CD4-positive, CD25-positive, alpha-beta regulatory T cell (primary cell): Measurements from ENCODE around the gene PPP6R2. TPM values are rescaled to one million over a fixed set of nuclear protein-coding genes. Genes with fewer than 3 reads are reported as not detected.
A peak's percentile ranks its signal among the peaks of the same experiment; 100 is the strongest.

Experiments used
- ATAC-seq, 2 donors: fragments of 150-1000 bp; cut with Tn5 transposase; one replicate each; pipeline ENCODE4 v1.10.0; 2021; ENCODE audit warnings: low read depth in 2 of 2, moderate number of reproducible peaks in 2 of 2, moderate library complexity in 1 of 2
- DNase-seq, 3 donors: peaks; one replicate each; pipeline versions ENCODE4 v3.0.0 to v3.0.0-alpha.2; 2012 to 2022; ENCODE audit warnings: mixed read lengths in 1 of 3
- H3K27ac ChIP-seq: one replicate; pipeline ENCODE4 v1.7.0; 2013; ENCODE audit warnings: mild to moderate bottlenecking, low read length; ENCODE audit not compliant: insufficient read depth, poor library complexity, severe bottlenecking
- H3K27me3 ChIP-seq: one replicate; pipeline ENCODE4 v1.7.0; 2013; ENCODE audit warnings: low read length; ENCODE audit not compliant: control insufficient read depth, insufficient read depth
- H3K36me3 ChIP-seq: one replicate; pipeline ENCODE4 v1.7.0; 2013; ENCODE audit warnings: mild to moderate bottlenecking, low read length, moderate library complexity; ENCODE audit not compliant: control insufficient read depth, insufficient read depth
- H3K4me1 ChIP-seq: 2 replicates; pipeline ENCODE4 v1.7.0; 2013; ENCODE audit warnings: mild to moderate bottlenecking, low read length; ENCODE audit not compliant: insufficient read depth, control insufficient read depth, poor library complexity, severe bottlenecking
- H3K4me3 ChIP-seq: one replicate; pipeline ENCODE4 v1.7.0; 2013; ENCODE audit warnings: low read depth, mild to moderate bottlenecking, low read length, moderate library complexity
- H3K9me3 ChIP-seq, 2 experiments: 1 replicate in 1 of 2; 2 replicates in 1 of 2; pipeline ENCODE4 v1.7.0; 2013; ENCODE audit warnings: low read length in 2 of 2, mild to moderate bottlenecking in 1 of 2, moderate library complexity in 1 of 2; ENCODE audit not compliant: control insufficient read depth in 2 of 2
- H3K27ac Mint-ChIP-seq, 3 donors: one replicate each; pipeline ENCODE4 v1.8.0; 2020 to 2022; ENCODE audit warnings: mild to moderate bottlenecking in 3 of 3, mixed read lengths in 3 of 3, moderate library complexity in 2 of 3
- H3K27me3 Mint-ChIP-seq: one replicate; pipeline ENCODE4 v1.8.0; 2022; ENCODE audit warnings: mild to moderate bottlenecking, mixed read lengths
- H3K36me3 Mint-ChIP-seq: one replicate; pipeline ENCODE4 v1.8.0; 2020; ENCODE audit warnings: mixed read lengths
- H3K4me1 Mint-ChIP-seq, 4 donors: one replicate each; pipeline ENCODE4 v1.8.0; 2020 to 2022; ENCODE audit warnings: mixed read lengths in 4 of 4, mild to moderate bottlenecking in 1 of 4
- H3K4me3 Mint-ChIP-seq, 4 donors: one replicate each; pipeline ENCODE4 v1.8.0; 2020 to 2022; ENCODE audit warnings: mild to moderate bottlenecking in 4 of 4, mixed read lengths in 4 of 4, moderate library complexity in 3 of 4
- H3K9me3 Mint-ChIP-seq, 7 donors: one replicate each; pipeline ENCODE4 v1.8.0; 2020 to 2022; ENCODE audit warnings: mixed read lengths in 7 of 7, mild to moderate bottlenecking in 3 of 7, moderate library complexity in 2 of 7
- polyA plus RNA-seq, 4 donors: library from polyadenylated mRNA; unstranded; fragments of 300-500 nt; fragmentation: Illumina TruSeq; gene quantifications; one replicate each; pipeline ENCODE4 v1.2.3, GENCODE V29; 2021
- total RNA-seq: library from RNA; stranded (reverse); gene quantifications from one replicate; pipeline ENCODE4 v1.2.3, GENCODE V29; 2022

PPP6R2 gene
- total and polyA plus RNA-seq, 5 donors from 2014 or later = 15.9 to 85.7 (median 17.6) TPM

- no peaks in the 10 kb centered on the region for H3K36me3 Mint-ChIP-seq
- H3K9me3 Mint-ChIP-seq = no peaks in the 10 kb centered on the region
- Histone ChIP-seq H3K9me3 (no peaks in the 10 kb centered on the region), H3K4me1 (peaks cover 17% of the 10 kb centered on the region), H3K36me3 (peaks cover 32% of the 10 kb centered on the region), H3K4me3 (no peak overlapping the region), H3K27ac (no peak overlapping the region), H3K27me3 (no peaks in the 10 kb centered on the region)
- no peak for ATAC-seq
- H3K4me3 Mint-ChIP-seq = no peak overlapping the region
- peaks cover 0 to 28% (median 0%) of the 10 kb centered on the region in 4 donors for H3K4me1 Mint-ChIP-seq
- DNase-seq = no peak
- H3K27me3 Mint-ChIP-seq = no peaks in the 10 kb centered on the region
- H3K27ac Mint-ChIP-seq = peak overlapping the region in 2 of 3 donors; percentile 46 to 73
Observed at GRCh38 chr22:50441428-50441993, 98.4 kb downstream of the PPP6R2 start.

GRCh38 chr22:50443197-50443596 is 100.1 kb downstream of the PPP6R2 start:
- H3K4me3 Mint-ChIP-seq = peak overlapping the region in 1 of 4 donors; percentile 70
- peak overlapping the region; percentile 41 for H3K27ac ChIP-seq

GRCh38 chr22:50443801-50444625 is 100.9 kb downstream of the PPP6R2 start:
- peaks cover 7% of the 10 kb centered on the region for H3K36me3 Mint-ChIP-seq
- H3K9me3 ChIP-seq = no peaks in the 10 kb centered on the region
- peak overlapping the region; percentile 23 for H3K27ac ChIP-seq
- no peak overlapping the region for H3K4me3 ChIP-seq
- H3K27me3 Mint-ChIP-seq = no peaks in the 10 kb centered on the region
- H3K9me3 Mint-ChIP-seq = no peaks in the 10 kb centered on the region
- no peak for ATAC-seq
- no peak overlapping the region for H3K27ac Mint-ChIP-seq
- peaks cover 0 to 28% (median 3%) of the 10 kb centered on the region in 4 donors for H3K4me1 Mint-ChIP-seq
- no peak overlapping the region for H3K4me3 Mint-ChIP-seq
- no peaks in the 10 kb centered on the region for H3K27me3 ChIP-seq
- H3K4me1 ChIP-seq = peaks cover 17% of the 10 kb centered on the region
- peaks cover 32% of the 10 kb centered on the region for H3K36me3 ChIP-seq
- no peak for DNase-seq

More at GRCh38 chr22:50443197-50443596, 100.1 kb downstream of the PPP6R2 start:
- Histone ChIP-seq H3K9me3 (no peaks in the 10 kb centered on the region), H3K27me3 (no peaks in the 10 kb centered on the region), H3K4me3 (no peak overlapping the region), H3K36me3 (peaks cover 30% of the 10 kb centered on the region), H3K4me1 (peaks cover 17% of the 10 kb centered on the region)
- H3K27me3 Mint-ChIP-seq = no peaks in the 10 kb centered on the region
- no peaks in the 10 kb centered on the region for H3K9me3 Mint-ChIP-seq
- ATAC-seq = no peak
- peaks cover 2% of the 10 kb centered on the region for H3K36me3 Mint-ChIP-seq
- peaks cover 0 to 28% (median 0%) of the 10 kb centered on the region in 4 donors for H3K4me1 Mint-ChIP-seq
- H3K27ac Mint-ChIP-seq = no peak overlapping the region
- DNase-seq = no peak

- Histone ChIP-seq H3K4me3 (no peak overlapping the region), H3K27ac (peak overlapping the region; percentile 23), H3K9me3 (no peaks in the 10 kb centered on the region), H3K27me3 (no peaks in the 10 kb centered on the region), H3K4me1 (peaks cover 17% of the 10 kb centered on the region), H3K36me3 (peaks cover 31% of the 10 kb centered on the region)
- Mint-ChIP-seq H3K4me3 (no peak overlapping the region), H3K27ac (peak overlapping the region in 2 of 3 donors; percentile 64 to 69), H3K36me3 (peaks cover 11% of the 10 kb centered on the region), H3K27me3 (no peaks in the 10 kb centered on the region), H3K9me3 (no peaks in the 10 kb centered on the region), H3K4me1 (peaks cover 0 to 31% (median 5%) of the 10 kb centered on the region in 4 donors)
- ATAC-seq (no peak), DNase-seq (no peak)
Observed at GRCh38 chr22:50444663-50445062, 101.5 kb downstream of the PPP6R2 start.

GRCh38 chr22:50445071-50445879 is 102.1 kb downstream of the PPP6R2 start:
- peaks cover 33% of the 10 kb centered on the region for H3K36me3 ChIP-seq
- peak in 1 of 3 donors; percentile 40 for DNase-seq
- peaks cover 0 to 34% (median 7%) of the 10 kb centered on the region in 4 donors for H3K4me1 Mint-ChIP-seq

GRCh38 chr22:50445880-50446707 is 103.0 kb downstream of the PPP6R2 start:
- Mint-ChIP-seq H3K4me1 (peaks cover 0 to 34% (median 11%) of the 10 kb centered on the region in 4 donors), H3K4me3 (peak overlapping the region in 2 of 4 donors; percentile 7 to 21), H3K27me3 (no peaks in the 10 kb centered on the region), H3K36me3 (peaks cover 12% of the 10 kb centered on the region), H3K27ac (peak overlapping the region; percentile 63 to 69 (median 64)), H3K9me3 (no peaks in the 10 kb centered on the region)
- Histone ChIP-seq H3K4me1 (peaks cover 17% of the 10 kb centered on the region), H3K27me3 (no peaks in the 10 kb centered on the region), H3K27ac (no peak overlapping the region), H3K9me3 (no peaks in the 10 kb centered on the region), H3K36me3 (peaks cover 35% of the 10 kb centered on the region), H3K4me3 (no peak overlapping the region)
- ATAC-seq = no peak
- no peak for DNase-seq

More at GRCh38 chr22:50445071-50445879, 102.1 kb downstream of the PPP6R2 start:
- Histone ChIP-seq H3K4me1 (peaks cover 17% of the 10 kb centered on the region), H3K27ac (peak overlapping the region; percentile 23), H3K27me3 (no peaks in the 10 kb centered on the region), H3K4me3 (no peak overlapping the region), H3K9me3 (no peaks in the 10 kb centered on the region)
- Mint-ChIP-seq H3K27ac (peak overlapping the region; percentile 64 to 69 (median 69)), H3K9me3 (no peaks in the 10 kb centered on the region), H3K36me3 (peaks cover 12% of the 10 kb centered on the region), H3K4me3 (peak overlapping the region in 2 of 4 donors; percentile 7 to 38), H3K27me3 (no peaks in the 10 kb centered on the region)
- peak in 1 of 2 donors; percentile 8 for ATAC-seq
